Lower lobe of right lung (tissue), 2 donors: Measurements from ENCODE around the gene KRTAP12-2. TPM values are rescaled to one million over a fixed set of nuclear protein-coding genes. Genes with fewer than 3 reads are reported as not detected.
"Not testable (repeated sequence)": the region's sequence is repeated elsewhere in the genome, so short reads cannot be mapped to it uniquely, and the experiment has no call there.

Source experiments
- ATAC-seq, 2 donors: fragments of 200-7000 bp; cut with Tn5 transposase; one replicate each; pipeline ENCODE4 v1.9.1; 2020 to 2022; ENCODE audit warnings: mild to moderate bottlenecking in 2 of 2, moderate library complexity in 2 of 2
- DNase-seq: peaks from one replicate; pipeline ENCODE4 v3.0.0-alpha.2; 2020
- H3K27ac ChIP-seq: fragments of 200-600 bp; one replicate; pipeline ENCODE4 v1.8.0; 2022
- H3K27me3 ChIP-seq: fragments of 200-600 bp; one replicate; pipeline ENCODE4 v1.8.0; 2022; ENCODE audit warnings: low read depth
- H3K36me3 ChIP-seq: fragments of 200-600 bp; one replicate; pipeline ENCODE4 v1.8.0; 2022; ENCODE audit warnings: mild to moderate bottlenecking
- H3K4me1 ChIP-seq: fragments of 200-600 bp; one replicate; pipeline ENCODE4 v1.8.0; 2022
- H3K4me3 ChIP-seq: fragments of 200-600 bp; one replicate; pipeline ENCODE4 v1.8.0; 2022; ENCODE audit warnings: mild to moderate bottlenecking
- H3K9me3 ChIP-seq: fragments of 200-600 bp; one replicate; pipeline ENCODE4 v1.8.0; 2022
- CTCF ChIP-seq: fragments of 200-600 bp; IDR thresholded peaks from one replicate; pipeline ENCODE4 v1.8.0; 2022; ENCODE audit warnings: antibody characterized with exemption, mild to moderate bottlenecking
- intact Hi-C: fragments of 100-400 bp; cut with DNase I; formaldehyde crosslinking; loops from one replicate; pipeline ENCODE4 v1.11.0; 2022
- total RNA-seq: library from RNA; stranded (reverse); fragmentation: NEBNext Ultra II Directional; extraction: Animal tissue kit (Norgen Biotek cat#: 25700); gene quantifications from one replicate; pipeline ENCODE4 v1.2.1, GENCODE V29; 2021
- donor health status: DM: no; HTN: yes; CAD: no; lungs with severe emphysema.

KRTAP12-2 gene
- total RNA-seq, 1 donor from 2014 or later = not detected

DNA sequence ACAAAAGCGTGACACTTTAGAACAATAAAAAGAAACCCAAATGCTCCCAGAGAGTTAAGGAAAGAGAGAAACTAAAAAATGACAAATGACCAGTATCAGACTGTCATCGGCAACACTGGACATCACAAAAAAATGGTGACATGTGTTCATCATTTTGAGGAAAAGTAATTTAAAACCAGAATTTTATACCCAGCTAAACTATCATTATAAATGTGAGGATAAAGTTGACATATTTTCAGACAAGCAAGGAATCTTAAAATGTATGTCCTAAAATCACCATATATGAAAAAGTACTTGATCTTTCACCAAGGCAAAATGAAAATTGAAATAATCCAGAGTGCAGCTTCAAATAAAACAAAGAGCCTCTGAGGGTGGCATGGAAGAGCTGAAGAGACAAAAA, 21.8 kb downstream of the KRTAP12-2 start:
- no peak for DNase-seq
- Histone ChIP-seq H3K9me3 (no peaks in the 10 kb centered on the region), H3K27ac (no peak overlapping the region), H3K4me1 (no peaks in the 10 kb centered on the region), H3K27me3 (peaks cover 2% of the 10 kb centered on the region), H3K36me3 (no peaks in the 10 kb centered on the region), H3K4me3 (no peak overlapping the region)
- no peak for ATAC-seq
- no peak for TF ChIP-seq CTCF
- intact Hi-C loops = no loop called here

GRCh38 chr21:44643741-44644310, 22.9 kb downstream of the KRTAP12-2 start:
- intact Hi-C loops = no loop called here

GRCh38 chr21:44640761-44641160, 26.0 kb downstream of the KRTAP12-2 start:
- Histone ChIP-seq H3K27me3 (peaks cover 15% of the 10 kb centered on the region), H3K36me3 (no peaks in the 10 kb centered on the region), H3K9me3 (no peaks in the 10 kb centered on the region), H3K4me1 (no peaks in the 10 kb centered on the region), H3K27ac (no peak overlapping the region), H3K4me3 (no peak overlapping the region)
- ATAC-seq (no peak), DNase-seq (no peak)
- intact Hi-C loops = no loop called here
- TF ChIP-seq CTCF = no peak

More at GRCh38 chr21:44643741-44644310, 22.9 kb downstream of the KRTAP12-2 start:
- H3K4me3 ChIP-seq = no peak overlapping the region
- H3K27ac ChIP-seq = no peak overlapping the region
- DNase-seq = no peak
- no peaks in the 10 kb centered on the region for H3K4me1 ChIP-seq
- no peak for TF ChIP-seq CTCF
- peaks cover 13% of the 10 kb centered on the region for H3K27me3 ChIP-seq
- no peaks in the 10 kb centered on the region for H3K9me3 ChIP-seq
- H3K36me3 ChIP-seq = no peaks in the 10 kb centered on the region
- ATAC-seq = no peak

DNA sequence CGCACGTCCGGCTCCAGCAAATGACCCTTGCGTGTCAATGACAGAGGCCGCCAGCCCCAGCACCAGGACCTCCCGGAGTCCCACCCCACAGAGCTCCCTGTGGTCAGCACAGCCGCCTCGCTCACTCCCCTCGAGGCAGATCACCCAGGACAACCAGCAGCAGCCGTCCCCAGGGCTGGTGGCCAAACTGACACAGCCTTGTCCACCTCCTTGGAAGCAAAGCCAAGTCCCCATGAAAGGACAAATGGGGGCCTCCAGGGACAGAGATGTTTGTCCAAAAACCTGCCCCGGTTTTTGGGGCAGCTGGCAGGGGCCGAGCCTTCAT, 27.4 kb downstream of the KRTAP12-2 start:
- Histone ChIP-seq H3K27me3 (peaks cover 15% of the 10 kb centered on the region), H3K36me3 (no peaks in the 10 kb centered on the region), H3K4me1 (no peaks in the 10 kb centered on the region), H3K4me3 (no peak overlapping the region), H3K9me3 (no peaks in the 10 kb centered on the region), H3K27ac (no peak overlapping the region)
- intact Hi-C loops = no loop called here
- DNase-seq (no peak), ATAC-seq (no peak)
- TF ChIP-seq CTCF = no peak

GRCh38 chr21:44638506-44639330, 28.0 kb downstream of the KRTAP12-2 start:
- ATAC-seq, intact Hi-C loops, H3K4me1 ChIP-seq, H3K4me3 ChIP-seq, H3K9me3 ChIP-seq, H3K36me3 ChIP-seq, DNase-seq, H3K27ac ChIP-seq: not testable (repeated sequence)
- H3K27me3 ChIP-seq = peaks cover 15% of the 10 kb centered on the region

GRCh38 chr21:44637851-44638348, 28.8 kb downstream of the KRTAP12-2 start:
- DNase-seq, ATAC-seq, H3K36me3 ChIP-seq, intact Hi-C loops, H3K27ac ChIP-seq, H3K4me1 ChIP-seq, H3K9me3 ChIP-seq, H3K4me3 ChIP-seq: not testable (repeated sequence)
- H3K27me3 ChIP-seq = peaks cover 15% of the 10 kb centered on the region
